ENCODE data around the gene KCNC1. TPM values are rescaled to one million over a fixed set of nuclear protein-coding genes. Genes with fewer than 3 reads are reported as not detected.

The KCNC1 gene
- total RNA-seq, 1 experiment from 2014 or later: 0.37 TPM

DNA sequence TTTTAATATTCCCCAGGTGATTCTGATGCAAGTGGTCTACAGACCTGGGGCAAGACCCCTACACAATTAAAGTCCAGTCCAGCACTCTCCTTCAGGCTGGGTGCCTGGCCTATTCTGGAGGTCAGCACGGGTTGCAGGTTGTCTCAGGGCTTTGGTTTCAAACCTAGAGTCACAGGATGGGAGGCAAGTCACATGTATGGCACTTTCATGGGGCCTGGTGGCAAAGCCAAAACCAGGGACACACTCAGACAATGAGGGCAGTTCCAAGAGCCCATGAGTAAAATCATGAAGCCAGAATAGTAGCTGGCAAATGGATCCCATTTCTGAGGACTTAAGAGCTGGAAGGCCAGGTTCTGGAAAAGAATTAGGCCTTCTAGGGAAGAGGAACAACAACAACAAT lies 96.6 kb downstream of the KCNC1 start:
- DNase-seq (ENCODE audit: low spot score): no peak
- in situ Hi-C loops (cut with HindIII; ENCODE audit: low sequenced_read_pairs): no loop called here

- DNase-seq (ENCODE audit: low spot score): no peak
- in situ Hi-C loops (cut with HindIII; ENCODE audit: low sequenced_read_pairs): no loop called here
These were observed 97.3 kb downstream of the KCNC1 start for GRCh38 chr11:17831883-17832282.

Other genes starting within 250 kb of the KCNC1 start
- not detected in 2 replicates for gene USH1C, start 190.4 kb upstream of the KCNC1 start, total RNA-seq (2014; rRNA removed; shearing (Covaris generic))
- gene OTOG, start 187.5 kb upstream of the KCNC1 start, total RNA-seq (2014; rRNA removed; shearing (Covaris generic)): not detected in 2 replicates
- 0.12 TPM in 1 of 2 replicates, not detected in the other for gene MYOD1, start 15.2 kb upstream of the KCNC1 start, total RNA-seq (2014; rRNA removed; shearing (Covaris generic))